ENCODE results near the gene SGCA.
A peak's percentile ranks its signal among the peaks of the same experiment; 100 is the strongest.

SGCA gene

DNA sequence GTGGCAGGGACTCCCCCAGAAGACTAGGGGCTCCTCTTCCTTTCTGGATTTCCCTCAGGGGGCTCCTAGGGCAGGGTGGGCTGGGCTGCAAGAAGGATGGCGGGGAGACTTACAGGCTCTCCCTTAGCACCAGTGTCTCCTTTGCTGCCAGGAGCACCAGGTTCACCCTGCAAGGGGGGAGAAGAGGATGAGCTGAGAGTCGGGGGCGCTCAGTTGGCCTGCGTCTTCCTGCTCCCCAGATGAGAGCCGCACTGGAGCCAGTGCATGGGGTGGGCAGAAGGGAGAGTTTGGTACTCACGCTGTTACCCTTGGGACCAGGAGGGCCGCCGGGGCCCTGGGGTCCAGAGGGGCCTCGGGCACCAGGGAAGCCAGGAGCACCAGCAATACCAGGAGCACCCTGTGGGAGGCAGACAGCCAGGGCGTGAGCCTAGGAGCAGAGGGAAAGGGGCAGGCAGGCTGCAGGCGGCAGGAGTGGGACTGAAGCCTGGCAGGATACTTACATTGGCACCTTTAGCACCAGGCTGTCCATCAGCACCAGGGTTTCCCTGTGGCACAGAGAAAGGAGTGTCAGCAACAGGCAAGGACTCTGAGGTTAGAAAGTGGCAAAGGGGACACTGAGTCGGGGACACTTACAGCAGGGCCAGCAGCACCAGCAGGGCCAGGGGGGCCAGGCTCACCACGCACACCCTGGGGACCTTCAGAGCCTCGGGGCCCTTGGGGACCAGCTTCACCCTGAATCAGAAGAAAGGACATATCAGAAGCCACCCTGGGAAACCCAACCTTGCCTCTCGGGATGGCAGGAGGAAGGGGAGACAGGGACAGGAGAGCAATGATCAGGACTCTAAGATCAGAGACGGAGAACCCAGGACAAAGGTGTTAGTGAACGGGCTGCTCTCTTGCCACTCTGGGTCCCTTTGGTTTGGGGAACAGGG, 29.4 kb downstream of the SGCA start:
- no peak for DNase-seq (ENCODE audit: low spot score)

DNA sequence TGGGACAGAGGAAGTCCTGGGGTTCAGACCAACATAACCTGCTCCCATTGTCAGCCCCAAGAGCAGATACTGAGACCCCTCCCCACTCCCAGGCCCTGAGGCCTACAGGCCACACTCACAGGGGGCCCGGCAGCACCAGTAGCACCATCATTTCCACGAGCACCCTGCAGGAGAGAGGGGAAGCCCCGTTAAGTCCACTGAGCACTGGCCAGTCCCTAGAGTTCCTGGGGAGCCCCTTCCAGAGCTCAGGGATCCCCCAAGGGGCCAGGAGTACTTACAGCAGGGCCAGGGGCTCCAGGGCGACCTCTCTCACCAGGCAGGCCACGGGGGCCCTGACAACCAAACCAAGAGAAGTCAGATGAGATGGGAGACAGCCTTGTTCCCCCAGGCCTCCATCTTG, 30.2 kb downstream of the SGCA start:
- no peak for DNase-seq (ENCODE audit: low spot score)

DNA sequence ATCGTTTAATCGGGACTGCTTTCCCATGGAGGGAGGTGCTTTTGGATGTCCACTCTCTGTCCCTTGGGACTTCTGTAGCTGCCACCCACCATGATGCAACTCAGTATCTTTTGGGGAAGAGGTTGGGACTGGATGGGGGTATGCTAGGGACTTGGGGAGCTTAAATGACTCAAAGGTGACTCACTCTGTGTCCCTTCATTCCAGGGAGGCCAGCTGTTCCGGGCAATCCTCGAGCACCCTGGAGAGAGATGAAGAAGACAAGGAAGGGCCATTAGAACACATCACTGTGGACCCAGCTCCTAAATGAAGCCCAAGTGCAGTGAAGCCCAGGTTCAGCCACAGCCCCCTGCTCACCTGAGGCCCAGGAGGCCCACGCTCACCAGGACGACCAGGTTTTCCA, 31.0 kb downstream of the SGCA start:
- DNase-seq (ENCODE audit: low spot score), result no peak

- peak; percentile 52 for DNase-seq (ENCODE audit: low spot score)
Measured at GRCh38 chr17:50198026-50198669, 32.3 kb downstream of the SGCA start.

GRCh38 chr17:50199211-50199802, 33.5 kb downstream of the SGCA start:
- no peak for DNase-seq (ENCODE audit: low spot score)

DNA sequence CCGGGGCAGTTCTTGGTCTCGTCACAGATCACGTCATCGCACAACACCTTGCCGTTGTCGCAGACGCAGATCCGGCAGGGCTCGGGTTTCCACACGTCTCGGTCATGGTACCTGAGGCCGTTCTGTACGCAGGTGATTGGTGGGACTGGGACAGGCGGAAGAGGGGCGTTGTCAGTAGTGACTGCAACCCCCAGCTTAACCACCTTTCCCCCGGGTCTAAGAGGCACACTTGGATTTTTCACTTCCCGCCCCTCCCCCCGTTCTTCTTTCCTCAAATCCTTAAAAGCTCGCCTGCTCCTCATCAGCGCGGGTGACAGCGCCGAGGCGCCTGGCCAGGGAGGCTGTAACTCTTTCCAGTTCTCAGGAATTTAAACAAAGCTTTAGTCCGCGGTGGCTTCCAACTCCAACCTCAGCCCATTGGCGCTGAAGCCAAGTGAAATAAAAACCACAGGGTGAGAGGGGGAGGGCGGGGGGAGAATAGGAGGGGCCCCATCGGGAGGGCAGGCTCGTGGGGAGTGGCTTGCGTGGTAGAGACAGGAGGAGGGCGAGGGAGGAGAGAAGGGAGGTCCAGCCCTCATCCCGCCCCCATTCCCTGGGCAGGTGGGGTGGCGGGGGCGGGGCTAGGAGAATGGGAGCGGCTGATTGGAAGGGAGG, 34.1 kb downstream of the SGCA start:
- peak; percentile 80 for DNase-seq (ENCODE audit: low spot score)

GRCh38 chr17:50200457-50201275, 34.9 kb downstream of the SGCA start:
- peak; percentile 87 for DNase-seq (ENCODE audit: low spot score)

GRCh38 chr17:50201276-50201854, 35.6 kb downstream of the SGCA start, which contains the start of gene COL1A1:
Gene COL1A1, minus strand, starts transcription at chr17:50201631. Its CDS starts 118 bp downstream, at chr17:50201513.
- no peak for DNase-seq (ENCODE audit: low spot score)

DNA sequence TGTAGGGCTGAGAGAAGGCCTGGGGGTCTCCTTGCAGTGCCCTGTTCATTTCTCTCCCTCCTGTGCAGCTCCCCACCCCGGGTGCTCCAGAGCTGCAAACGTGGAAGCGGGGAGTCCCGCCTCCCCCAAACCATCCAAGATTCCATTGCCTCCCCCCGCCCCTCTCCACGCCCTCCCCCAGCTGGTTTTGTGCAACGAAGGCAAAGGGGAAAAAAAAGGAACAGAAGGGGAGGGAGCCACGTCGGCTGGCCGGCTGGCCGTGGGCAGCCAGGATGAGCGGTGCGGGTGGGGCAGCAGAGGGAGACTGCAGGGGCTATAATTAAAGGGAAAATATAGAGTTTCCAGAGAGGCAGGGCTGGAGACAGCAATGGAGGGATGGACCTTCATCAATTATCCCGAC, 37.3 kb downstream of the SGCA start:
- DNase-seq (ENCODE audit: low spot score), result no peak

GRCh38 chr17:50203604-50204345, 38.0 kb downstream of the SGCA start:
- DNase-seq (ENCODE audit: low spot score), result no peak

DNA sequence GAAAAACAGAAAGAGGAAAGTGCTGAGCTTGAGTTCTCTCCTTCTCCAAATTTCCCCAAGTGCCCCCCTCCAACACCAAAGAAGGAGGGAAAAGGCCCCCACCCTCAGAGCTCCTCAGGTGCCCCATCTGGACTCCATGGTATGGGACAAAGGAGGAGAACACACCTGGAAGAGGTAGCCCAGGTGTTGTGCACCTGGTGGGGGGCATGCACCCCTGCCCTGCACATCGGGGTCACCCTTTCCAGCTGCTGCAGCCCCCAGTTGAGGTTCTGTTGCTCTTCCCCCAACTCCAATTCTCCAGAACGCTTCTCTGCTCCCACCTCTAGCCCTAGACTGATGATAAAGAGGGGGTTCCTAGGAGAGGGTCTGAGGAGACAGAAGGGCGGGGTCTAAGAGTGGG, 38.6 kb downstream of the SGCA start:
- DNase-seq (ENCODE audit: low spot score), result no peak

DNA sequence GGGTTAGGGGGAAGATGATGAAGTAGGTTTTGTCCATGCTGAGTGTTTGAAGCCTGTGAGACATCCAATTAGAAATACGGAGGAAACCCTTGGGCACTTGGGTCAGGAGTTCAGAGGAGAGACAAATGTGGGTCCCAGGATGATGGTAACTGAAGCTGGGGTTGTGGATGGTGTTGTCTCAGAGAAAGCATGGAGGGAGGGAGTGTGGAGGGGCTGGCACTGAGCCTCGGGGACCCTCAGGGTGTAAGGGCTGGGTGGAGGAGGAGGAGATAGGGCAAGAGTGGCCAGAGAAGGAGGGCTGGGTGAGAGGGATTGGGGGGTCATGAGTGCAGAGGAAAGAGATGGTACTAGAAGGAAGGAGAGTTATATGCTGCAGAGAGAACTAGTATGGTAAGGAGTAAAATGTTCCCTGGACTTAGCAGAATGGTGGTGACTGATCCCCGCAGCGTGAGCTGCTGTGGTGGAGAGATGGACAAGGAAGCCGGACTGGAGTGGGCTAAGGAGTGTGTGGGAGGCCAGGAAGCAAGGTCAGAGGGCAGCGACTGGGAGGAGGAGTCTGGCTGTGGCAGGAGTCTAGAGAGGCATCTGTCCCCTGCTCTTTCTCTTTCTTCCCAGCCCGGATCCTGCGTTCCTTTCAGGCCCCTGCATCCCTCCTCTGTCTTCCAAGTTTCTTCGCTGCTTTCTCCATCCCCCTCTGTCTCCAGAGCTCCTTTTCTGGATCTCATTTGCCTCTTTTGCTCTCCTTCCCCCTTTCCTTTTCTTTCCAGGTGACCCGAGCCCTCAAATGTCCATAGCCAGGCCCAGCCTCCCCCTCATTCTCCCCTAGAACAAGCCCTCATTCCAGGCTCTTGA, 39.5 kb downstream of the SGCA start:
- no peak for DNase-seq (ENCODE audit: low spot score)

GRCh38 chr17:50205963-50206505, 40.2 kb downstream of the SGCA start:
- DNase-seq (ENCODE audit: low spot score), result no peak

GRCh38 chr17:50206604-50207293, 40.9 kb downstream of the SGCA start:
- no peak for DNase-seq (ENCODE audit: low spot score)

DNA sequence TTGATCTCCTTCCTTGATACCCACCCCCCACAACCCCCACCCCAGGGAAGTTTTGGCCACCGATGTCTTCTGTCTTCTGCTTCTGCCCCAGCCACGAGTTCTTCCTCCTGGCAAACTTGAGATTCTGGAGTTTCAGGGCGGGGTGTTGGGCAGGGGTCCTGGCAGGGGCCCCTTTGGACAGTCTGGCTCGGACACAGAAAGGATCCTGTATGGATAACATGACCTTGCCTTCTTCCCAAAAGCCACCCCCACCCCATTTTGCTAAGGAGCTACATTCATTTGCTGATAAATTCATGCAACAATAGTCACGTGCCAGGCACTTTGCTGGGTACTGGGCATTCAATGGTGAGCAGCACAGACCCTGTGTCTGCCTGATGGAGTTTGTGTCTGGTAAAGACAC, 41.5 kb downstream of the SGCA start:
- no peak for DNase-seq (ENCODE audit: low spot score)

DNA sequence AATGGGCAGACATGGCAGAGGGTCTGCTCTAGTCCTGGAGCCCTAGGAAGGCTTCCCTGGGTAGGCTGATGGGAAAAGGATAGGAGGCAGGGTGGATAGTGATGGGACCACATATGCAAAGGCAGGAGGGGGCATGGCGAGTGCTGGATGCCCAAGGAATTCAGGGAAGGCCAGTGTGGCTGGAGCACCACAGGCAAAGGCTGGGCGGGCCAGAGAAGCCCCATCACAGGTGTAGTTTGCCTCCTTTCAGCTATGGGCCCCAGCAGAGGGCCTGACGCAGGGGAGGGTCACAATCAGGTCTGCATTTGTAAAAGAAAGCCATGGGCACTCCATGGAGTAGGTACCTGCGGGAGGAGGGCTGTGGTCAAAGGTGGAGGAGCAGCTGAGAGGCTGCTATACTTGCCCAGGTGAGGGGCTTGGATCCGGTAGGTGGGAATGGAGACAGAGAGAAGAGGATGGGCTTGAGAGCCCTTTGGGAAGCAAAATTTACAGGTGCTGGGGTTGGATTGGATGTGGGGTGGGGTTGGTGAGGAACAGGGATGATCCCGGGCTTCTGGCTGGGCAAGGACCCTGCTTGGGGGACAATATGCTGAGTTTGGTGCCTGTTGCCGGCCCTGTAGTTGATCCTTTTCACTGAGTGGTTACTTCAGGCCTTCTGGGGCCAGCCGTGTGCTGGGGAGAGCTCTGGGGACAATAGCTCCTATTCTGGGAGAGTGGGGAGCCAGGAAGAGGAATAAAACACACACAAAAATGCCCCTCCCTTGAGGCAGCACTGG, 42.2 kb downstream of the SGCA start:
- no peak for DNase-seq (ENCODE audit: low spot score)

- no peak for DNase-seq (ENCODE audit: low spot score)
Measured at GRCh38 chr17:50208611-50209061, 42.8 kb downstream of the SGCA start.

GRCh38 chr17:50209133-50209471, 43.3 kb downstream of the SGCA start:
- no peak for DNase-seq (ENCODE audit: low spot score)

Data from germinal center (tissue), 1 donor.